HL-60 (cell line): ENCODE results near the gene SPRR3.

Experiments used
- DNase-seq, 2 experiments: peaks; one replicate each; pipeline ENCODE4 v3.0.0-alpha.2; 2010 to 2020; ENCODE audit warnings: low read depth in 1 of 2, low spot score in 1 of 2
- H3K27ac ChIP-seq: fragments of 250-450 bp; sonication (Bioruptor Pico); replicated peaks from 2 replicates; pipeline ENCODE4 v1.5.1; 2020; ENCODE audit warnings: mild to moderate bottlenecking, moderate library complexity
- H3K27me3 ChIP-seq: fragments of 250-450 bp; sonication (Bioruptor Pico); 2 replicates; pipeline ENCODE4 v1.5.1; 2021; ENCODE audit warnings: mild to moderate bottlenecking, moderate library complexity; ENCODE audit not compliant: insufficient read depth, poor library complexity, severe bottlenecking
- H3K4me3 ChIP-seq: replicated peaks from 2 replicates; pipeline ENCODE4 v1.5.1; 2011; ENCODE audit warnings: mild to moderate bottlenecking, control low read depth, low read length; ENCODE audit not compliant: insufficient read depth
- GABPA ChIP-seq: IDR thresholded peaks from 2 replicates; pipeline ENCODE4 v1.6.1; 2012; ENCODE audit warnings: low read depth
- POLR2AphosphoS5 ChIP-seq: IDR thresholded peaks from 2 replicates; pipeline ENCODE4 v1.6.1; 2012; ENCODE audit warnings: low read depth
- SPI1 ChIP-seq: IDR thresholded peaks from 2 replicates; pipeline ENCODE4 v1.6.1; 2012; ENCODE audit warnings: low read depth, mild to moderate bottlenecking, borderline replicate concordance
- TF ChIP-seq, protein P1 (sequence below): IDR thresholded peaks from one replicate; pipeline ENCODE4 v1.5.1; 2011; ENCODE audit warnings: low read length, control low read depth, inconsistent platforms; ENCODE audit not compliant: insufficient read depth
- TF ChIP-seq, protein P2 (sequence below): IDR thresholded peaks from 2 replicates; pipeline ENCODE4 v1.6.1; 2012; ENCODE audit warnings: low read depth; ENCODE audit not compliant: insufficient replicate concordance

SPRR3 gene

DNA sequence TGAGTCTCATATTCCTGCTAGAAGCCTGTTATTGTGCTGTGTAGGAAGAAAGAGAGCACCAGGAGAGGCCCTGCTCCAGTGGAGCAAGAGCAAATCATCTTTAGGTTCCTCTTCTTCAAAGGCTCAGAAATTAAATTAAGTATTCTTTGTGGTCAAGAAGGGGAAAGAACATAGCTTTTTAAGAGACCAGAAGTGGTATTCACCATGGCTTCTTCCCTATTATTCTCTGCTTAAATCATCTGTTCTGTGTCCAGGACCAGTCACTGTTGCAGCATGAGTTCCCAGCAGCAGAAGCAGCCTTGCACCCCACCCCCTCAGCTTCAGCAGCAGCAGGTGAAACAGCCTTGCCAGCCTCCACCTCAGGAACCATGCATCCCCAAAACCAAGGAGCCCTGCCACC is 30.5 kb downstream of the SPRR3 start:
- DNase-seq, result no peak
- TF ChIP-seq, protein P1, sequence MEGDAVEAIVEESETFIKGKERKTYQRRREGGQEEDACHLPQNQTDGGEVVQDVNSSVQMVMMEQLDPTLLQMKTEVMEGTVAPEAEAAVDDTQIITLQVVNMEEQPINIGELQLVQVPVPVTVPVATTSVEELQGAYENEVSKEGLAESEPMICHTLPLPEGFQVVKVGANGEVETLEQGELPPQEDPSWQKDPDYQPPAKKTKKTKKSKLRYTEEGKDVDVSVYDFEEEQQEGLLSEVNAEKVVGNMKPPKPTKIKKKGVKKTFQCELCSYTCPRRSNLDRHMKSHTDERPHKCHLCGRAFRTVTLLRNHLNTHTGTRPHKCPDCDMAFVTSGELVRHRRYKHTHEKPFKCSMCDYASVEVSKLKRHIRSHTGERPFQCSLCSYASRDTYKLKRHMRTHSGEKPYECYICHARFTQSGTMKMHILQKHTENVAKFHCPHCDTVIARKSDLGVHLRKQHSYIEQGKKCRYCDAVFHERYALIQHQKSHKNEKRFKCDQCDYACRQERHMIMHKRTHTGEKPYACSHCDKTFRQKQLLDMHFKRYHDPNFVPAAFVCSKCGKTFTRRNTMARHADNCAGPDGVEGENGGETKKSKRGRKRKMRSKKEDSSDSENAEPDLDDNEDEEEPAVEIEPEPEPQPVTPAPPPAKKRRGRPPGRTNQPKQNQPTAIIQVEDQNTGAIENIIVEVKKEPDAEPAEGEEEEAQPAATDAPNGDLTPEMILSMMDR, result no peak
- TF ChIP-seq SPI1 (no peak), GABPA (no peak)
- H3K27ac ChIP-seq, result no peak overlapping the region
- H3K27me3 ChIP-seq, result no peaks in the 10 kb centered on the region
- H3K4me3 ChIP-seq, result no peak overlapping the region

DNA sequence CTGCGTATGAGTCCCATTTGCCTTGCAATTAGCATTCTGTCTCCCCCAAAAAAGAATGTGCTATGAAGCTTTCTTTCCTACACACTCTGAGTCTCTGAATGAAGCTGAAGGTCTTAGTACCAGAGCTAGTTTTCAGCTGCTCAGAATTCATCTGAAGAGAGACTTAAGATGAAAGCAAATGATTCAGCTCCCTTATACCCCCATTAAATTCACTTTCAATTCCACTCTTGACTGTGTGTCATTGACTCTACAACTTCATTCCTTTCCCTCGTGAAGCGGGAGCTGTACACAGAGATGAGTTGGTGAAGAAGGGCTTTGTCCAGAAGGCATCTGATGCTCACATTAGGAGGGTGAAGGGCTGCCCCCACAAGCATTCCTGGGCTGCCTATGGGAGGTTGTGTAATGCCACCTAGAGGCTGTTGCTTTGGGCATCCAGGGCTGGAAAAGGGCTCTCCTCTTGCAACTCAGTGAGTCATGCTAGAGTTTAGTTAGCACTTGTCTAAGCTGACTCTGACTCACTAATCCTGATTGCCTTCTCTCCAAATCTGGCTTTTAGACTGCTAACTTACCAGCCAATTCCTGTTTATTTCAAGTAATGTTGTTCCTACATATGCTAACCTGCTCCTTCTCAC is 31.2 kb downstream of the SPRR3 start:
- no peak for DNase-seq
- TF ChIP-seq SPI1 (no peak), GABPA (no peak)
- H3K27ac ChIP-seq, result no peak overlapping the region
- no peaks in the 10 kb centered on the region for H3K27me3 ChIP-seq
- no peak overlapping the region for H3K4me3 ChIP-seq

DNA sequence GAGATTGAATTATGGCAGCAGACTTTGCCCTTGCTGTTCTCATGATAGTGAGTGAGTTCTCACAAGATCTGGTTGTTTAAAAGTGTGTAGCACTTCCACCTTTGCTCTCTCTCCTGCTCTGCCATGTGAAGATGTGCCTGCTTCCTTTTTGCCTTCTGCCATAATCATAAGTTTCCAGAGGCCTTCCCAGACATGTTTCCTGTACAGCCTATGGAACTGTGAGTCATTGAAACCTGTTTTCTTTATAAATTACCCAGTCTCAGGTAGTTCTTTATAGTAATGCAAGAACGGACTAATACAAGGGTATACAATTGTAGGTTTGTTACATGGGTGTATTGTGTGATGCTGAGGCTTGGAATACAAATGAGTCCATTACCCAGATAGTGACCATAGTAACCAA is 33.7 kb downstream of the SPRR3 start:
- no peaks in the 10 kb centered on the region for H3K27me3 ChIP-seq
- H3K4me3 ChIP-seq, result no peak overlapping the region
- no peak for TF ChIP-seq SPI1
- TF ChIP-seq, protein P2, sequence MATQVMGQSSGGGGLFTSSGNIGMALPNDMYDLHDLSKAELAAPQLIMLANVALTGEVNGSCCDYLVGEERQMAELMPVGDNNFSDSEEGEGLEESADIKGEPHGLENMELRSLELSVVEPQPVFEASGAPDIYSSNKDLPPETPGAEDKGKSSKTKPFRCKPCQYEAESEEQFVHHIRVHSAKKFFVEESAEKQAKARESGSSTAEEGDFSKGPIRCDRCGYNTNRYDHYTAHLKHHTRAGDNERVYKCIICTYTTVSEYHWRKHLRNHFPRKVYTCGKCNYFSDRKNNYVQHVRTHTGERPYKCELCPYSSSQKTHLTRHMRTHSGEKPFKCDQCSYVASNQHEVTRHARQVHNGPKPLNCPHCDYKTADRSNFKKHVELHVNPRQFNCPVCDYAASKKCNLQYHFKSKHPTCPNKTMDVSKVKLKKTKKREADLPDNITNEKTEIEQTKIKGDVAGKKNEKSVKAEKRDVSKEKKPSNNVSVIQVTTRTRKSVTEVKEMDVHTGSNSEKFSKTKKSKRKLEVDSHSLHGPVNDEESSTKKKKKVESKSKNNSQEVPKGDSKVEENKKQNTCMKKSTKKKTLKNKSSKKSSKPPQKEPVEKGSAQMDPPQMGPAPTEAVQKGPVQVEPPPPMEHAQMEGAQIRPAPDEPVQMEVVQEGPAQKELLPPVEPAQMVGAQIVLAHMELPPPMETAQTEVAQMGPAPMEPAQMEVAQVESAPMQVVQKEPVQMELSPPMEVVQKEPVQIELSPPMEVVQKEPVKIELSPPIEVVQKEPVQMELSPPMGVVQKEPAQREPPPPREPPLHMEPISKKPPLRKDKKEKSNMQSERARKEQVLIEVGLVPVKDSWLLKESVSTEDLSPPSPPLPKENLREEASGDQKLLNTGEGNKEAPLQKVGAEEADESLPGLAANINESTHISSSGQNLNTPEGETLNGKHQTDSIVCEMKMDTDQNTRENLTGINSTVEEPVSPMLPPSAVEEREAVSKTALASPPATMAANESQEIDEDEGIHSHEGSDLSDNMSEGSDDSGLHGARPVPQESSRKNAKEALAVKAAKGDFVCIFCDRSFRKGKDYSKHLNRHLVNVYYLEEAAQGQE, result no peak
- TF ChIP-seq POLR2AphosphoS5, result no peak
- no peak for TF ChIP-seq GABPA
- TF ChIP-seq, protein P1, result no peak
- H3K27ac ChIP-seq, result no peak overlapping the region
- DNase-seq, result no peak

DNA sequence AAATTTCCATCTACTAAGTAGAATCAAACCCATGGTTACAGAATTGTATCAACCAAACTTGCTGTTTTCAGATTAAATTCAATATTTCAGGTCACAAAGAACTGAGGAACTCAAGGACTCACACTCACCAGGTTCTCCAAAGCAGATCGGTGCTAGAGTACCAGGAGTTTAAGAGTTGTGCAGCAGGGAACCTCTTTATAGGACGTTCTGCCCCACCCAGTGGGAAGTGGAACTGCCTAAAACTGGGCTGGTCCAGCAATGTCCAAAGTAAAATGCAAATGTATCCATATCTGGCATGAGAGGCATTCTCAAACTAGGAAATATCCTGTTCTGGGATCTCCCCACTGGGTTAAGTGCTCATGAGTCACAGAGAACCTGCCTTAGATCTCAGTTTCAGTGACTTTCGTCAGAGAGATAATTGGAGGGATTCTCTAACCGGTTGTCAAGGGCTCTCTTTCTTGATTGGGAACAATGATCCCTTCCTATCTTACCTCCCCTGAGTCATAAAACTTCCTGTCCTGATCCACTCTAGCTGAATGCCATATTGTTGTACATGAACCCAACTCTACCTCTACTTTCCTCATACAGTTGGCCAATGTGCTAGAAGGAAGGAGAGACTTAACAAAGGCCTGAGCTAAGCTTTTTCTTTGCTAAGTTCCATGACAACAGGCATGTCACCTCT is 39.5 kb downstream of the SPRR3 start, which contains the start of gene SPRR2D:
TSS of gene SPRR2D (minus strand) at position 171 of the 682 bp plus-strand sequence. CDS start 774 bp downstream, outside the sequence.
- no peak within 1 kb of the TSS for H3K27ac ChIP-seq
- no peak for DNase-seq
- no peak for TF ChIP-seq GABPA
- TF ChIP-seq, protein P1, result no peak
- TF ChIP-seq, protein P2, result no peak
- TF ChIP-seq SPI1, result no peak
- no peak for TF ChIP-seq POLR2AphosphoS5
- H3K4me3 ChIP-seq, result no peak within 1 kb of the TSS
- H3K27me3 ChIP-seq, result peaks cover 3% of the 10 kb centered on the region
